ENCODE measurements around the gene GLIS1. TPM values are rescaled to one million over a fixed set of nuclear protein-coding genes. Genes with fewer than 3 reads are reported as not detected.

GLIS1 gene
- total RNA-seq, 2 experiments from 2014 or later: not detected

- H3K27me3 Mint-ChIP-seq: peaks cover 11% of the 10 kb centered on the region
- H3K9me3 Mint-ChIP-seq: no peaks in the 10 kb centered on the region
- peaks cover 4% of the 10 kb centered on the region for H3K4me1 Mint-ChIP-seq
- H3K27ac Mint-ChIP-seq: no peak overlapping the region
- ChIA-PET CTCF (interaction anchor here (0.6 to 0.7 kb wide), 3 partner anchors 9 to 806 kb away, joined by 3 read pairs; no protein-coding TSS in a partner anchor), POLR2A (no interaction called here)
- no peak overlapping the region for H3K4me3 Mint-ChIP-seq
- no peak for DNase-seq
- H3K36me3 Mint-ChIP-seq (ENCODE audit: low read depth): no peaks in the 10 kb centered on the region
Observed at GRCh38 chr1:53685272-53686051, 53.5 kb downstream of the GLIS1 start.

GRCh38 chr1:53684741-53685140, 54.2 kb downstream of the GLIS1 start:
- Mint-ChIP-seq H3K9me3 (no peaks in the 10 kb centered on the region), H3K27me3 (peaks cover 11% of the 10 kb centered on the region), H3K4me1 (peaks cover 4% of the 10 kb centered on the region), H3K36me3 (ENCODE audit: low read depth) (no peaks in the 10 kb centered on the region), H3K4me3 (no peak overlapping the region), H3K27ac (no peak overlapping the region)
- ChIA-PET CTCF (no interaction called here), POLR2A (no interaction called here)
- DNase-seq: no peak

DNA sequence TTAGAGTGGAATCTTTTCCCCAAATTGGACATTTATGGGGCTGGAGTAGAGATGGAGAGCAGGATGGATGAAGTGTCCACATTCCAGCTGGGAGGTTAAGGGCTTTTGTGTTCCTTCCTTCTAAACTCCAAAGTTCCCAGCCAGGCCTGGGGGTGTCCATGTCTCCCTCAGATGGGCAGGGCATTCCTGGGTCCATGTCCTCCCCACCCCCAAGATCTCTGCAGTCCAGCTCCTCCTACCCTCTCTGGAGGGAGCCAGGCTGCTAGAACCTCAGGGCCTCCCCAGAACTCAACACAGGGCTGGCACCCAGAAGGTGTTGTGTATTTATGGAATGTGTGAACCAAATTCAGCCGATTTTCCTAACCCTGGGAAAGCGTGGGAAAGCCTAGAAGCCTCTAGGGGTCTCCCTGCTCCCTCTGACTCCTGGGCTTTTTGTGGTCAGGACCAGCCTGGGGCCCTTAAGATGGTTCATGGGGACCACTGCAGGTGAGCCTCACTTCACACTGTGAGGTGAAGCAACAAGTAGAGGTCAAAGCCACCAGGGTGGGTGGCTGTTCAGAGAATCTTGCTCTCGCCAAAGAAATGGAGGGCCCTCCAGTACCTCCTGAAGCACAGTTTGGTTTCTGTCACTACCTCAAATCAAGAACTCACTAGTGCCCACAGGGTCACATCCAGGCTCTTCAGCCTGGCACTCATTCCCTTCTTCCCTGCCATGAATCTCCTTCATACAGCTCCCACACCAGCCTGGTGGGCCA, 54.8 kb downstream of the GLIS1 start:
- no peaks in the 10 kb centered on the region for H3K36me3 Mint-ChIP-seq (ENCODE audit: low read depth)
- CTCF ChIA-PET: interaction anchor here (0.6 kb wide), 1 partner anchor 979 kb away, joined by 4 read pairs; no protein-coding TSS in a partner anchor

DNA sequence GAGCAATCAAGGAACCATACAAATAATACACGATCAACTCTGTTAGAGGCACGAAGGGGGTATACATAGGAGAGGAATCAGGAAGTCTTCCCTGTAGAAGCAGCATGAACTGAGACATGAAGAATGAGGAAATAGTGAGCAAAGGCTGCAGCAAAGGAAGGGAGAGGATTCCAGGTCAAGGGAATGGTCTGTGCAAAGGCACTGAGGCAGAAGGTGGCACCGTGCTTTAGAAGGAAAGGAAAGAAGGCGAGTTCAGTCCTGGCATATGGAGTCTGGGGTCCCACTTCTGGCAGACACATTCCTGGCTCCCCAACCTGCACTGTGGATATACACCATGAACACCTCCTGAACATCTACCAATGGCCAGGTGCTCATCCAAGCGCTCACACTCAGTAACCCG, 56.1 kb downstream of the GLIS1 start:
- POLR2A ChIA-PET: no interaction called here
- no peak for DNase-seq
- Mint-ChIP-seq H3K4me3 (no peak overlapping the region), H3K9me3 (no peaks in the 10 kb centered on the region), H3K36me3 (ENCODE audit: low read depth) (no peaks in the 10 kb centered on the region), H3K27ac (no peak overlapping the region), H3K4me1 (peaks cover 4% of the 10 kb centered on the region), H3K27me3 (peaks cover 11% of the 10 kb centered on the region)
- CTCF ChIA-PET: interaction anchor here (1.1 to 1.6 kb wide), 2 partner anchors 9 to 18 kb away, joined by 3 read pairs; no protein-coding TSS in a partner anchor

More for the DNA sequence above, 54.8 kb downstream of the GLIS1 start:
- H3K4me3 Mint-ChIP-seq: no peak overlapping the region
- H3K9me3 Mint-ChIP-seq: no peaks in the 10 kb centered on the region
- no peak overlapping the region for H3K27ac Mint-ChIP-seq
- POLR2A ChIA-PET: no interaction called here
- peaks cover 4% of the 10 kb centered on the region for H3K4me1 Mint-ChIP-seq
- peaks cover 11% of the 10 kb centered on the region for H3K27me3 Mint-ChIP-seq
- DNase-seq: no peak

DNA sequence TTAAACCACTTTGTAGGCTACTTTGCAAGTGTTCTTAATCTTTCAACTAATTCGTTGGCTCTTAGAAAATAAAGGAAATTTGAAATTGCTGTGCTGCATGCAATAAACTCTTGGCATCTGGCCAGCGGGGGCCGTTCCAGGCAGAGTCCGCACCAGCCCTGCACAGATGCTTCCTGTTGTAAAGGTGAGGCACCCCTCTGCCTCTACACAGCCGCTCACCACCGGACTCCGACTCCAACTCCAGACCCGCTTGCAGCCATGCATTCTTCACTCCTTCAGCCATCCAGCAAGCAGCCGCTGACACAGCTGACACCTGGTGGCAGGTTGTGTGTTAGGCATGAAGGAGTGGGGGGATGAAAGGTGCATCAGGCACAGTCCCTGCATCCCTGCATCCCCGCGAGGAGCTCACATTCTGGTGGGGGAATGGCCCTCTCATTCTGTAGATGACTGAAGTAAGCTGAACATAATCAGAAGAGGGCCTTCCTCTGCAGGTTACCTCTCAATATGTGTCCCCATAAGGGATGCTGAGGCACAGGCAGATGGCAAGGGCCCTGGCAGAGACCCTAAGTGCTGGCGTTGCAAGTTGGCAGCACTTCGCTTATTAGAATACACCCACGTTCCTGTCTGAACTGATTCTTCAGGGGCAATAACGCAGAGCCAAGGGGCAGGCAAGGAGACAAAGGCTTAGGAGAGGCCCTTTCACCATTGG, 56.8 kb downstream of the GLIS1 start:
- no peaks in the 10 kb centered on the region for H3K36me3 Mint-ChIP-seq (ENCODE audit: low read depth)
- DNase-seq: peak; percentile 54
- no peak overlapping the region for H3K4me3 Mint-ChIP-seq
- peaks cover 11% of the 10 kb centered on the region for H3K27me3 Mint-ChIP-seq
- no peaks in the 10 kb centered on the region for H3K9me3 Mint-ChIP-seq
- peaks cover 4% of the 10 kb centered on the region for H3K4me1 Mint-ChIP-seq
- ChIA-PET POLR2A (no interaction called here), CTCF (interaction anchor here (1.1 to 1.6 kb wide), 2 partner anchors 8 to 17 kb away, joined by 3 read pairs; no protein-coding TSS in a partner anchor)
- no peak overlapping the region for H3K27ac Mint-ChIP-seq

DNA sequence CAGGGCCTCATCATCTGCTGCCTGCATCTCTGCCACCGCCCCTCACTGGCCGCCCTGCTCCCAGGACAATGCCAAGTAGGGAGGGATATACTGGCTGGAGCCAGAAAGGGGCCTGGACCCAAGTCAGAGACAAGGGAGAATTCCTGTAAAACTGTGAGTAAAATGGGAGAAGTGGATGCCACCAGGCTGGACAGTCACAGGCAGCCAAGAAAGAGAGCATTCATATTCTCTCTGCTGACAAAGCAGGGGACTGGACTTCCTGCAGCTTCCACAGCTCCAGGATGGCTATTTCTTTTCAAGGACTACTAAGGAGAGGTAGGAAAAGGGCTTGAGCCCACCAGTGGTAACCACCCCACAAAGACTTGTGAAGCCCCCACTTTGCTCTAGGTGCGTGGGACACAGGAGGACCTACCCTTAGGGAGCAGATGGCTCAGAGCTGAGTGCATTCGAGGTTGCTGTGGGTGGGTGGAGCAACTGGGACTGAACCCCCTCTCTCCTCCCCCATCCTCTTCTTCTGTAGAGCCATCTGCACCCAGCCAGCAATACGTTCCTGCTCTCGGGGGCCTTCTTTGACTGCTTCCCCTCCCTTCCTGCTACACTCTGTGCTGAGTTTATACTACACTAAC, 57.5 kb downstream of the GLIS1 start:
- DNase-seq: no peak
- peaks cover 4% of the 10 kb centered on the region for H3K4me1 Mint-ChIP-seq
- H3K36me3 Mint-ChIP-seq (ENCODE audit: low read depth): no peaks in the 10 kb centered on the region
- peaks cover 11% of the 10 kb centered on the region for H3K27me3 Mint-ChIP-seq
- H3K4me3 Mint-ChIP-seq: no peak overlapping the region
- H3K27ac Mint-ChIP-seq: no peak overlapping the region
- no peaks in the 10 kb centered on the region for H3K9me3 Mint-ChIP-seq
- ChIA-PET CTCF (no interaction called here), POLR2A (no interaction called here)

DNA sequence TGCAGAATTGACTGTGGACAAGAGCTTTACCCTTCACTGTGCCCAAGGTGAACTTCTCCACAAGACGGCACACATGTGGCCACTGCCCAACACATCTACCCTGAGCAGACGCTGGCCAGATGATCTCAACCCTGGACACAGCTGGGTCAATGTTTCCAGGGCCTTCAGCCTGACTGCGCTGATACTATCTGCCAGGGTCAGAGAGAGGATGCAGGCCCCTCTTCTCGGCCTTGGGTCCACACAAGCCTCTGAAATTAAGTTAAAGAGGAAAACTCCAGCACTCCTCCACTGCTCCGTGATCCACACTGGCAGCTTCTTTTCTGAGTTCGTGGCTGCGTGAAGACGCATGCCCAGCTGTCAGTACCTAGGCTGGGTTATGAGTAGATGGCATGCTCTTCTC, 58.1 kb downstream of the GLIS1 start:
- H3K4me3 Mint-ChIP-seq: no peak overlapping the region
- H3K27ac Mint-ChIP-seq: no peak overlapping the region
- ChIA-PET CTCF (no interaction called here), POLR2A (no interaction called here)
- H3K9me3 Mint-ChIP-seq: no peaks in the 10 kb centered on the region
- peaks cover 4% of the 10 kb centered on the region for H3K4me1 Mint-ChIP-seq
- no peaks in the 10 kb centered on the region for H3K36me3 Mint-ChIP-seq (ENCODE audit: low read depth)
- DNase-seq: no peak
- H3K27me3 Mint-ChIP-seq: peaks cover 9% of the 10 kb centered on the region

DNA sequence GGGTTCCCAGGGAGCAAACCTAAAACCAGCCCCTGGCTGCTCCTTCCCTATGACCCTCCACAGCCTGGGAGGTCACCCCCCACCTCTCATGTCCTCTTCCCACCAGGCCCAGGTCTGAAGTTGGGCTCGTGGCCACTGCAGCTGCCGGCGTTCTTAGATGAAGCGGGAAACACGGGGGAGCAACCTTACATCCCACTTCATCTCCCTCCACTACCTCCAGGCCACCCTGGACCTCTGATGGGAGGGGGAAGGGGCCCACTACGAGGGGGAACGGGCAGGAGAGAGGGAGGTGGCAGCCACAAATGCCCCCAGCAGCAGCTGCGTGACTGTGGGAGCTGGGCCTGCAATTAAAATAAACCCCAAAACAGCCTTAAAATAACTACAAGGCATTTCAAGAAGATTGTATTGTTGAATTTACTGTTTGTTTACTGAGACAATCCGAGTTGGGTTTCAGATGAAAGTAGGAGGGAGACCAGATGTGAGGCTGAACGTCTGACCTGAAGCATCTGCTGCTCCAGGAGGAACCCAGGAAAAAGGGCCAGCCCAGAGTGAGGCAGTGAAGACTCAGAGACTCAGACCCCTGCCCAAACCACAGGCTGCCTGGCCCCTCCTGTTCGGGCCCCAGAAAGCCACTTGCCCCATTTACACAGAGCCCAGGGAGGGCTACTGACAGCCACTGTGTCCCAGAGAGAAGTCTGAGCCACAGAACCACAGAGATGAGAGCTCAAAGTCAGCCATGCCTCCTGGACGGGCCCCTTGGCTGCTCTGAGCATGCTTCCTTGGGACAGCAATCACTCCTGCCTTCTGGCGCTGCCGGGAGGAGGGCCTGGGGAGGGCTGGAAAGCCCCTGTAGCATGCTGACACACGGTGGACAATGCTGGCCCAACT, 59.8 kb downstream of the GLIS1 start:
- ChIA-PET POLR2A (no interaction called here), CTCF (no interaction called here)
- no peak for DNase-seq
- Mint-ChIP-seq H3K4me3 (no peak overlapping the region), H3K36me3 (ENCODE audit: low read depth) (no peaks in the 10 kb centered on the region), H3K27ac (no peak overlapping the region), H3K9me3 (no peaks in the 10 kb centered on the region), H3K4me1 (peaks cover 4% of the 10 kb centered on the region), H3K27me3 (peaks cover 4% of the 10 kb centered on the region)

GRCh38 chr1:53678507-53678906, 60.5 kb downstream of the GLIS1 start:
- ChIA-PET CTCF (no interaction called here), POLR2A (no interaction called here)
- H3K27ac Mint-ChIP-seq: no peak overlapping the region
- H3K4me1 Mint-ChIP-seq: peaks cover 4% of the 10 kb centered on the region
- H3K36me3 Mint-ChIP-seq (ENCODE audit: low read depth): no peaks in the 10 kb centered on the region
- peaks cover 3% of the 10 kb centered on the region for H3K27me3 Mint-ChIP-seq
- H3K4me3 Mint-ChIP-seq: no peak overlapping the region
- no peaks in the 10 kb centered on the region for H3K9me3 Mint-ChIP-seq
- no peak for DNase-seq

DNA sequence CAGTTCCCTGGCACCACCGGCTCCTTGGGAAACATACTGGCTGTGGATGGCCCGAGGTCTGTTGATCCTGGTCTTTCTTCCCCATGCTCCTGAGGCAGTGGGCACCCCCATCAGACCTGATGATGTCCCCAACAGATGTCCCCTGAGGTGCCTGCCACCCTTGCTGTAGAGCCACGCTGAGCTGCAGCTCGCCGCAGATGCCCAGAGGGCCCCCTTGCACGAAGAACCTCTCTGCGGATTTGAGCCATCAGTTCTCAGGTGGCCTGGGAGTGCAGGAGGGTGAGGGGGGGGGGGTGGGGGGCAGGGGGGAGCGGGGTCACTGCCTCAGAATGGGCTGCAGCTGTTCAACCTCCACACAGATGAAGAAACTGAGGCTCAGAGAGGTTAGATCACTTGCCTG, 60.9 kb downstream of the GLIS1 start:
- Mint-ChIP-seq H3K4me3 (no peak overlapping the region), H3K27me3 (peaks cover 3% of the 10 kb centered on the region), H3K36me3 (ENCODE audit: low read depth) (no peaks in the 10 kb centered on the region), H3K4me1 (peaks cover 4% of the 10 kb centered on the region), H3K9me3 (no peaks in the 10 kb centered on the region), H3K27ac (no peak overlapping the region)
- DNase-seq: no peak
- ChIA-PET POLR2A (no interaction called here), CTCF (no interaction called here)

GRCh38 chr1:53677486-53677885, 61.5 kb downstream of the GLIS1 start:
- H3K9me3 Mint-ChIP-seq: no peaks in the 10 kb centered on the region
- H3K4me3 Mint-ChIP-seq: no peak overlapping the region
- no peak overlapping the region for H3K27ac Mint-ChIP-seq
- H3K27me3 Mint-ChIP-seq: no peaks in the 10 kb centered on the region
- POLR2A ChIA-PET: no interaction called here
- DNase-seq: no peak
- CTCF ChIA-PET: no interaction called here
- H3K36me3 Mint-ChIP-seq (ENCODE audit: low read depth): no peaks in the 10 kb centered on the region
- H3K4me1 Mint-ChIP-seq: peaks cover 4% of the 10 kb centered on the region

- Mint-ChIP-seq H3K27ac (no peak overlapping the region), H3K36me3 (ENCODE audit: low read depth) (no peaks in the 10 kb centered on the region), H3K4me3 (no peak overlapping the region), H3K4me1 (no peaks in the 10 kb centered on the region), H3K27me3 (no peaks in the 10 kb centered on the region), H3K9me3 (no peaks in the 10 kb centered on the region)
- ChIA-PET CTCF (no interaction called here), POLR2A (no interaction called here)
- no peak for DNase-seq
Observed at GRCh38 chr1:53672785-53673184, 66.2 kb downstream of the GLIS1 start.
